Measurements from ENCODE around the gene NDUFAF3. TPM values are rescaled to one million over a fixed set of nuclear protein-coding genes. Genes with fewer than 3 reads are reported as not detected.

Gene NDUFAF3
- total RNA-seq, 1 experiment from 2014 or later: 36.8 TPM

- TF ChIP-seq E2F5 (CRISPR knock-in tag; IDR thresholded peaks at IDR 0.05) (peak; percentile 72), PRRX2 (CRISPR knock-in tag; IDR thresholded peaks at IDR 0.05) (no peak), ZNF232 (CRISPR knock-in tag; IDR thresholded peaks at IDR 0.05) (peak; percentile 39; the same call in 1 of the 2 replicates), AR (CRISPR knock-in tag; IDR thresholded peaks at IDR 0.05) (no peak), ESRRA (CRISPR knock-in tag; IDR thresholded peaks at IDR 0.05; ENCODE audit: borderline replicate concordance) (0 out of 2 replicates have a peak, but pooled peaks have one; percentile 36), NFE2L1 (CRISPR knock-in tag; IDR thresholded peaks at IDR 0.05) (0 out of 2 replicates have a peak, but pooled peaks have one; percentile 72), KAT7 (CRISPR knock-in tag; IDR thresholded peaks at IDR 0.05; ENCODE audit: borderline replicate concordance) (0 out of 2 replicates have a peak, but pooled peaks have one; percentile 16), TEAD4 (CRISPR knock-in tag; IDR thresholded peaks at IDR 0.05) (no peak), GABPB1 (CRISPR knock-in tag; IDR thresholded peaks at IDR 0.05) (peak; percentile 11; the same call in 1 of the 2 replicates), MYBL2 (CRISPR knock-in tag; IDR thresholded peaks at IDR 0.05) (peak; percentile 95), NFYB (CRISPR knock-in tag; conservative IDR thresholded peaks at IDR 0.05; ENCODE audit: low read depth) (0 out of 2 replicates have a peak, but pooled peaks have one; percentile 38), TEAD1 (CRISPR knock-in tag; IDR thresholded peaks at IDR 0.05) (peak; percentile 88; the same call in 1 of the 2 replicates), EMX1 (CRISPR knock-in tag; IDR thresholded peaks at IDR 0.05) (0 out of 2 replicates have a peak, but pooled peaks have one; percentile 36)
Observed at GRCh38 chr3:49021813-49022687, at the start of gene NDUFAF3 (continued).

GRCh38 chr3:48974076-48974864 lies 47.7 kb upstream of the NDUFAF3 start:
- ChIA-PET CTCF (interaction anchor here (2.2 kb wide), 1 partner anchor 14 kb away, joined by 13 read pairs; no protein-coding TSS in a partner anchor), POLR2A (interaction anchor here (0.6 kb wide), 1 partner anchor 23 kb away, joined by 5 read pairs; no protein-coding TSS in a partner anchor)
- H3K27ac Mint-ChIP-seq: no peak overlapping the region
- H3K36me3 Mint-ChIP-seq: peaks cover 72% of the 10 kb centered on the region
- no peaks in the 10 kb centered on the region for H3K9me3 Mint-ChIP-seq
- no peak for ATAC-seq
- no peaks in the 10 kb centered on the region for H3K27me3 Mint-ChIP-seq (ENCODE audit: low read depth)
- DNase-seq (ENCODE audit: low spot score): no peak
- H3K4me1 Mint-ChIP-seq: no peaks in the 10 kb centered on the region
- H3K4me3 Mint-ChIP-seq: no peak overlapping the region
- TF ChIP-seq E2F5 (CRISPR knock-in tag; IDR thresholded peaks at IDR 0.05) (no peak), ZNF423 (CRISPR knock-in tag; IDR thresholded peaks at IDR 0.05) (no peak), FOXP1 (CRISPR knock-in tag; IDR thresholded peaks at IDR 0.05; ENCODE audit: borderline replicate concordance) (no peak), ZNF138 (CRISPR knock-in tag; conservative IDR thresholded peaks at IDR 0.05) (no peak), EMX1 (CRISPR knock-in tag; IDR thresholded peaks at IDR 0.05) (no peak), GABPB1 (CRISPR knock-in tag; IDR thresholded peaks at IDR 0.05) (no peak), ZNF263 (CRISPR knock-in tag; IDR thresholded peaks at IDR 0.05; ENCODE audit: low read depth) (no peak), NFATC4 (CRISPR knock-in tag; IDR thresholded peaks at IDR 0.05) (no peak), TEAD1 (CRISPR knock-in tag; IDR thresholded peaks at IDR 0.05) (no peak), JUN (CRISPR knock-in tag; IDR thresholded peaks at IDR 0.05) (no peak), SMAD4 (CRISPR knock-in tag; IDR thresholded peaks at IDR 0.05) (no peak), CREM (CRISPR knock-in tag; IDR thresholded peaks at IDR 0.05) (no peak), MAX (CRISPR knock-in tag; IDR thresholded peaks at IDR 0.05) (no peak), IRF2 (CRISPR knock-in tag; IDR thresholded peaks at IDR 0.05; ENCODE audit: borderline replicate concordance, low read depth) (no peak), ZNF396 (CRISPR knock-in tag; IDR thresholded peaks at IDR 0.05; ENCODE audit: borderline replicate concordance) (no peak), ZNF317 (CRISPR knock-in tag; IDR thresholded peaks at IDR 0.05; ENCODE audit: borderline replicate concordance, low read depth) (no peak)
